ENCODE measurements around the gene OR4E1. TPM values are rescaled to one million over a fixed set of nuclear protein-coding genes. Genes with fewer than 3 reads are reported as not detected.
"Not testable (repeated sequence)": the region's sequence is repeated elsewhere in the genome, so short reads cannot be mapped to it uniquely, and the experiment has no call there.

Gene OR4E1
- total RNA-seq, 2 donors from 2014 or later, result not detected

- Mint-ChIP-seq H3K36me3 (ENCODE audit: low read depth) (no peaks in the 10 kb centered on the region), H3K9me3 (peaks cover 2% of the 10 kb centered on the region), H3K27ac (no peak overlapping the region), H3K4me1 (no peaks in the 10 kb centered on the region), H3K4me3 (no peak overlapping the region), H3K27me3 (ENCODE audit: insufficient read depth) (no peaks in the 10 kb centered on the region)
- no peaks in the 10 kb centered on the region for H3K27me3 ChIP-seq (ENCODE audit: control insufficient read depth, insufficient read depth, low read length, poor library complexity, severe bottlenecking)
- TF ChIP-seq CTCF (conservative IDR thresholded peaks at IDR 0.05), result no peak
- H3K4me3 ChIP-seq (ENCODE audit: low read length), result no peak overlapping the region
- no peaks in the 10 kb centered on the region for H3K4me1 ChIP-seq (ENCODE audit: control insufficient read depth, insufficient read depth, low read length)
- DNase-seq, result no peak
- WGBS, 2 experiments (ENCODE audit: insufficient coverage in 1 of 2, insufficient read length in 1 of 2), result 27 to 100% methylated on average over 1 to 3 of the region's 3 CpGs
- H3K27ac ChIP-seq (ENCODE audit: low read depth, low read length), result no peak overlapping the region
- no peak overlapping the region for H3K9ac ChIP-seq (ENCODE audit: extremely low read depth, low read length, poor library complexity, severe bottlenecking)
- H3K36me3 ChIP-seq (ENCODE audit: control insufficient read depth, insufficient read depth, low read length), result no peaks in the 10 kb centered on the region
- no peaks in the 10 kb centered on the region for H3K9me3 ChIP-seq (ENCODE audit: control insufficient read depth, low read length)
Observed at GRCh38 chr14:21631084-21631483, 42.5 kb downstream of the OR4E1 start.

- H3K9me3 Mint-ChIP-seq; H3K27me3 Mint-ChIP-seq (ENCODE audit: insufficient read depth); H3K36me3 Mint-ChIP-seq (ENCODE audit: low read depth); H3K4me3 ChIP-seq (ENCODE audit: low read length); H3K27ac ChIP-seq (ENCODE audit: low read depth, low read length); H3K4me3 Mint-ChIP-seq; H3K4me1 ChIP-seq (ENCODE audit: control insufficient read depth, insufficient read depth, low read length); H3K4me1 Mint-ChIP-seq; H3K27ac Mint-ChIP-seq; H3K36me3 ChIP-seq (ENCODE audit: control insufficient read depth, insufficient read depth, low read length); H3K27me3 ChIP-seq (ENCODE audit: control insufficient read depth, insufficient read depth, low read length, poor library complexity, severe bottlenecking); DNase-seq; H3K9ac ChIP-seq (ENCODE audit: extremely low read depth, low read length, poor library complexity, severe bottlenecking); H3K9me3 ChIP-seq (ENCODE audit: control insufficient read depth, low read length): not testable (repeated sequence)
- WGBS, 2 experiments (ENCODE audit: insufficient coverage in 1 of 2, insufficient read length in 1 of 2), result 91 to 100% methylated on average over 1 of the region's 1 CpG
Observed at GRCh38 chr14:21630503-21630902, 43.1 kb downstream of the OR4E1 start.

GRCh38 chr14:21626491-21627230 is 47.0 kb downstream of the OR4E1 start:
- Mint-ChIP-seq H3K4me3 (no peak overlapping the region), H3K27me3 (ENCODE audit: insufficient read depth) (no peaks in the 10 kb centered on the region), H3K27ac (no peak overlapping the region), H3K9me3 (peaks cover 2% of the 10 kb centered on the region), H3K4me1 (no peaks in the 10 kb centered on the region), H3K36me3 (ENCODE audit: low read depth) (no peaks in the 10 kb centered on the region)
- Histone ChIP-seq H3K4me3 (ENCODE audit: low read length) (no peak overlapping the region), H3K36me3 (ENCODE audit: control insufficient read depth, insufficient read depth, low read length) (no peaks in the 10 kb centered on the region), H3K9ac (ENCODE audit: extremely low read depth, low read length, poor library complexity, severe bottlenecking) (no peak overlapping the region), H3K9me3 (ENCODE audit: control insufficient read depth, low read length) (no peaks in the 10 kb centered on the region), H3K27ac (ENCODE audit: low read depth, low read length) (no peak overlapping the region), H3K4me1 (ENCODE audit: control insufficient read depth, insufficient read depth, low read length) (no peaks in the 10 kb centered on the region), H3K27me3 (ENCODE audit: control insufficient read depth, insufficient read depth, low read length, poor library complexity, severe bottlenecking) (no peaks in the 10 kb centered on the region)
- WGBS, 2 experiments (ENCODE audit: insufficient coverage in 1 of 2, insufficient read length in 1 of 2), result 67 to 78% methylated on average over 1 to 3 of the region's 3 CpGs
- TF ChIP-seq CTCF (conservative IDR thresholded peaks at IDR 0.05), result no peak
- no peak for DNase-seq

Other genes with a start within 250 kb of the OR4E1 start
- gene CHD8, start 217.7 kb downstream of the OR4E1 start, total RNA-seq, result 100 to 1,000 TPM; 126 to 130 TPM
- gene RAB2B, start 196.9 kb downstream of the OR4E1 start, total RNA-seq, result 10 to 100 TPM; 41.2 to 42.9 TPM
- 10 to 100 TPM; 60.0 to 61.5 TPM for gene TOX4, start 196.6 kb downstream of the OR4E1 start, total RNA-seq
- gene METTL3, start 162.5 kb downstream of the OR4E1 start, total RNA-seq, result 10 to 100 TPM; 63.2 to 64.7 TPM
- gene SALL2, start 147.5 kb downstream of the OR4E1 start, total RNA-seq, result 100 to 1,000 TPM in 1 of 2 donors, 10 to 100 TPM in 1; 78.6 to 120 TPM
- not detected for gene OR10G3, start 93.7 kb downstream of the OR4E1 start, total RNA-seq
- not detected for gene OR10G2, start 38.9 kb downstream of the OR4E1 start, total RNA-seq
- gene OR4E2, start 20.0 kb downstream of the OR4E1 start, total RNA-seq, result not detected